ENCODE data around the gene CREB3L2. TPM values are rescaled to one million over a fixed set of nuclear protein-coding genes. Genes with fewer than 3 reads are reported as not detected.

Gene CREB3L2
- total and polyA plus RNA-seq, 10 of the 15 experiments (the other 5 are each of a cell fraction or from before 2014, with no cell fraction given) = 6.4 to 67.1 (median 26.2) TPM

DNA sequence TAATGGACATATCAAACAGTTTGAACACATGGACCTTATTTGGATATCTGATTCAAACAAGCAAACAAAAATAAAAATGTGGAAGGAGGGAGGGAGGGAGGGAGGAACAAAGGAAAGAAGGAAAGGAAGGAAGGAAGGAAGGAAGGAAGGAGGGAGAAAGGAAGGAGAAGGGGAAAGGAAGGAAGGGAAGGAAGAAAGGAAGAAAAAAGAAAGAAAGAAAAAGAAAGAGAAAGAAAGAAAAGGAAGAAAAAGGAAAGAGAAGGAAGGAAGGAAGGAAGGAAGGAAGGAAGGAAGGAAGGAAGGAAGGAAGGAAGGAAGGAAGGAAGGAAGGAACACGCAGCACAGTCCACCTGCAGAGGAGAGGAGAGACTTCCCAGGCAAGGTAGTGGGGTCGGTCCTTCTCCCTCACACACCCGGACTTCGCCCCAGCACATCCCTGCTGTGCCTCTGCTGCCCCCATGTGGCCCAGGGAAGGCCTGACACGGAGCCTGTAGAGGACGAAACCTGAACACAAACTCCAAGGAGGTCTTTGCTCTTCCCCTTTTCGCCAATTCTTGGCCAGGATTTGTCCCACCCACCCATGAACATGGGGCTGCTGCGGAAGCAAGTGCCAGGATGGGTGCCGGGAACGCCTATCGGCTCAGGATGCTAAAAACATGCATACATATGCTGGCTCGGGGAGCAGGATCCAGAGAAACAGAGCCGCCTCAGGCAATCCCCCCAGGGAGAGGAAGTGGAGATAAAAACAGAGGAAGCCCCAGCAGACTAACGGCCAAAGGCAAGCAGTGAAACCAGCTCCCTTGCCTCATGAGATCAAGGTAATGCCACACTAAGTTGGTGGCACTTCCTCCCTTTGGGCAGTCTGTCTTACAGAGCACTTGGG is 102.8 kb downstream of the CREB3L2 start:
- peak; percentile 59 for FAIRE-seq
- peak; percentile 75 for TF ChIP-seq SPI1 (IDR thresholded peaks at IDR 0.05; ENCODE audit: borderline replicate concordance, insufficient read depth, low read depth, low read length)
- TF ChIP-seq STAT3 (IDR thresholded peaks at IDR 0.05; ENCODE audit: low read depth, low read length) = no peak
- TF ChIP-seq, protein P1, sequence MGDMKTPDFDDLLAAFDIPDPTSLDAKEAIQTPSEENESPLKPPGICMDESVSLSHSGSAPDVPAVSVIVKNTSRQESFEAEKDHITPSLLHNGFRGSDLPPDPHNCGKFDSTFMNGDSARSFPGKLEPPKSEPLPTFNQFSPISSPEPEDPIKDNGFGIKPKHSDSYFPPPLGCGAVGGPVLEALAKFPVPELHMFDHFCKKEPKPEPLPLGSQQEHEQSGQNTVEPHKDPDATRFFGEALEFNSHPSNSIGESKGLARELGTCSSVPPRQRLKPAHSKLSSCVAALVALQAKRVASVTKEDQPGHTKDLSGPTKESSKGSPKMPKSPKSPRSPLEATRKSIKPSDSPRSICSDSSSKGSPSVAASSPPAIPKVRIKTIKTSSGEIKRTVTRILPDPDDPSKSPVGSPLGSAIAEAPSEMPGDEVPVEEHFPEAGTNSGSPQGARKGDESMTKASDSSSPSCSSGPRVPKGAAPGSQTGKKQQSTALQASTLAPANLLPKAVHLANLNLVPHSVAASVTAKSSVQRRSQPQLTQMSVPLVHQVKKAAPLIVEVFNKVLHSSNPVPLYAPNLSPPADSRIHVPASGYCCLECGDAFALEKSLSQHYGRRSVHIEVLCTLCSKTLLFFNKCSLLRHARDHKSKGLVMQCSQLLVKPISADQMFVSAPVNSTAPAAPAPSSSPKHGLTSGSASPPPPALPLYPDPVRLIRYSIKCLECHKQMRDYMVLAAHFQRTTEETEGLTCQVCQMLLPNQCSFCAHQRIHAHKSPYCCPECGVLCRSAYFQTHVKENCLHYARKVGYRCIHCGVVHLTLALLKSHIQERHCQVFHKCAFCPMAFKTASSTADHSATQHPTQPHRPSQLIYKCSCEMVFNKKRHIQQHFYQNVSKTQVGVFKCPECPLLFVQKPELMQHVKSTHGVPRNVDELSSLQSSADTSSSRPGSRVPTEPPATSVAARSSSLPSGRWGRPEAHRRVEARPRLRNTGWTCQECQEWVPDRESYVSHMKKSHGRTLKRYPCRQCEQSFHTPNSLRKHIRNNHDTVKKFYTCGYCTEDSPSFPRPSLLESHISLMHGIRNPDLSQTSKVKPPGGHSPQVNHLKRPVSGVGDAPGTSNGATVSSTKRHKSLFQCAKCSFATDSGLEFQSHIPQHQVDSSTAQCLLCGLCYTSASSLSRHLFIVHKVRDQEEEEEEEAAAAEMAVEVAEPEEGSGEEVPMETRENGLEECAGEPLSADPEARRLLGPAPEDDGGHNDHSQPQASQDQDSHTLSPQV (IDR thresholded peaks at IDR 0.05) = peak; percentile 17; the same call in 1 of the 2 replicates
- TF ChIP-seq NBN (IDR thresholded peaks at IDR 0.05) = peak; percentile 74
- TF ChIP-seq ZBED1 (IDR thresholded peaks at IDR 0.05; ENCODE audit: borderline replicate concordance) = no peak
- no peak for TF ChIP-seq ZNF217 (IDR thresholded peaks at IDR 0.05)
- TF ChIP-seq MTA2 (IDR thresholded peaks at IDR 0.05; ENCODE audit: low read depth) = 0 out of 2 replicates have a peak, but pooled peaks have one; percentile 23
- peak; percentile 90 for TF ChIP-seq SMC3 (IDR thresholded peaks at IDR 0.05; ENCODE audit: borderline replicate concordance, low read length)
- TF ChIP-seq EP300 (IDR thresholded peaks at IDR 0.05; ENCODE audit: borderline replicate concordance in 1 of 2, control insufficient read depth in 1 of 2, low read depth in 2 of 2, low read length in 2 of 2) = no peak
- peak; percentile 31 for TF ChIP-seq ATF7 (IDR thresholded peaks at IDR 0.05; ENCODE audit: low read depth)
- TF ChIP-seq RAD21 (IDR thresholded peaks at IDR 0.05; ENCODE audit: insufficient read depth, low read depth, low read length) = peak; percentile 99
- peak in 1 of 2 experiments; percentile 51; a peak in 1 of 3 replicates for TF ChIP-seq EGR1 (IDR thresholded peaks at IDR 0.05; ENCODE audit: borderline replicate concordance in 1 of 2, low read depth in 2 of 2, low read length in 2 of 2)
- 0 out of 4 replicates have a peak, but pooled peaks have one; percentile 18 to 34 for TF ChIP-seq BHLHE40 (IDR thresholded peaks at IDR 0.05; ENCODE audit: borderline replicate concordance in 1 of 2, low read depth in 2 of 2, low read length in 1 of 2)
- no peak for TF ChIP-seq PML (IDR thresholded peaks at IDR 0.05; ENCODE audit: low read length)

More for the DNA sequence above, 102.8 kb downstream of the CREB3L2 start:
- Histone ChIP-seq H3K79me2 (ENCODE audit: control insufficient read depth, insufficient read depth, low read length) (no peaks in the 10 kb centered on the region), H3K27me3 (replicated peaks in 1 of 2; ENCODE audit: control insufficient read depth in 2 of 2, insufficient read depth in 2 of 2, low read length in 1 of 2) (no peaks in the 10 kb centered on the region), H3K4me1 (ENCODE audit: control insufficient read depth, insufficient read depth, low read length) (peaks cover 33% of the 10 kb centered on the region), H3K36me3 (ENCODE audit: control insufficient read depth in 2 of 2, insufficient read depth in 2 of 2, low read length in 1 of 2) (peaks cover 8 to 28% of the 10 kb centered on the region in 2 experiments), H4K20me1 (ENCODE audit: control insufficient read depth, insufficient read depth) (no peaks in the 10 kb centered on the region), H3K27ac (ENCODE audit: control insufficient read depth, insufficient read depth) (peak overlapping the region; percentile 75), H3K9ac (ENCODE audit: control insufficient read depth, insufficient read depth, low read length) (peak overlapping the region; percentile 32), H3K9me3 (replicated peaks; ENCODE audit: control insufficient read depth, insufficient read depth, low read length) (peaks cover 4% of the 10 kb centered on the region; the same call in 2 of the 3 replicates), H3K4me2 (ENCODE audit: control insufficient read depth, insufficient read depth) (peak overlapping the region; percentile 56; the same call in 1 of the 2 replicates), H3K4me3 (0 out of 2 replicates have a peak overlapping the region, but pooled peaks have one; percentile 1), H2AFZ (ENCODE audit: control insufficient read depth, low read depth, low read length) (peak overlapping the region; percentile 73)
- RAD21 ChIA-PET (ENCODE audit: unreplicated experiment) = interaction anchor here (0.8 to 11.9 kb wide), 16 partner anchors 16 to 307 kb away, joined by 3 to 340 read pairs (median 4); partner anchors contain the start of gene CREB3L2
- DNase-seq (ENCODE audit: low read depth, low spot score) (peak; percentile 48), ATAC-seq (peak; percentile 79)
- SMC1A ChIA-PET (ENCODE audit: uncharacterized antibody, unreplicated experiment) = interaction anchor here (0.6 to 9.9 kb wide), 29 partner anchors 11 to 295 kb away, joined by 3 to 436 read pairs (median 3); partner anchors contain the start of gene CREB3L2
- no TSS peak for BruUV-seq (replicated peaks)
- in situ Hi-C loops (cut with MboI) = loop anchor here (5.0 kb wide), 2 partner anchors 242 to 287 kb away; no protein-coding TSS in a partner anchor
- CTCF ChIA-PET = interaction anchor here (0.8 to 20.5 kb wide), 24 partner anchors 59 to 840 kb away, joined by 3 to 704 read pairs (median 4); partner anchors contain the start of gene CREB3L2
- POLR2A ChIA-PET = interaction anchor here (1.1 kb wide), 1 partner anchor 292 kb away, joined by 4 read pairs; no protein-coding TSS in a partner anchor
- intact Hi-C loops (cut with micrococcal nuclease; ENCODE audit: unreplicated experiment) = loop anchor here (1.0 to 5.0 kb wide), 5 partner anchors 82 to 293 kb away; no protein-coding TSS in a partner anchor
- 2% methylated on average over 14 of the region's 14 CpGs for WGBS (ENCODE audit: insufficient coverage, insufficient replicate concordance, low lambda C conversion rate, missing lambda C conversion rate)

Measured in GM12878 (cell line).